ENCODE results near the gene KCNH4. TPM values are rescaled to one million over a fixed set of nuclear protein-coding genes. Genes with fewer than 3 reads are reported as not detected.
"Not testable (repeated sequence)": the region's sequence is repeated elsewhere in the genome, so short reads cannot be mapped to it uniquely, and the experiment has no call there.

The KCNH4 gene
- total RNA-seq, 4 donors from 2014 or later = 0.47 to 0.80 TPM; not detected in 2

DNA sequence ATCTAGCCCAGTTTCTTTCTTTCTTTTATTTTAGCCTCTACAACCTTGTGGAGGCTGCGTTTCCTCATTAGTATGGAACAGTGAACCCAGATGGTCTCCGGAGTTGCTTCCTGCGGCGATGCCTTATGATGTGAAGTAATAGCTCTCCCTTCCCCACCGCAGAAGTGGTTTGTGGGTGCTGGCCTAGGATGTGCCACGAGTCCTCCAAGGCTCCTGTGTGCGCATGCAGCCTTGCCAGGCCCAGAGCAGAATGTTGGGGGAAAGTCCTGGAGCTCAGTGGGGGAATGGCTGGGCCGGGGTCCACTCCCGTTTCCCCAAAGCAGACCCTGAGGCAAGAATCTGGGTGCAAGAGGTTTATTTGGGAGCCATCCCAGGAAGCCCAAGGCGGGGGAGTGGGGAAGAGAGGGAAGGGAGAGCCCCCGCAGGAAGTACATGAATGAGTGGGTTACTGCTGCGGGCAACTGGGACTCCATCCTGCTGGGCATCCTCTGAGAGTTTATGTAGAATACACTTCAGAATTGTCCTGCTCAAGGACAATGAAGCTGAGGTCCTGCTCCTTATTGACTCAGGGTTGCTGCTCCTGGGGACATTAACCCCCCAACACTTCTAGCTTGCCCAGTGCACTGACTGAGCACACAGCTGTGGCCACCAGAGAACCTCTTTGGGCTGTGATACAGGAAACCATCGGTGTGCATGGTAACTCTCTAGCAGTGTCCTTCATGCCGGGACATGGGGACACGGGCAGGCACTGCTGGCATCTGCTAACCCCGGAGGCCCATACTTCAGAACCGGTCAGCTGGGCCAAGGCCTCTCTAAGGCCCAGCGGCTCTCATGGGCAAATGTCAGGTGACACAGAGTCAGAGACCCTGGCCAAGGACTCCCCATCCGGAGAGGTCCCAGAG, 8.1 kb upstream of the KCNH4 start:
- H3K27me3 ChIP-seq = no peaks in the 10 kb centered on the region
- H3K4me1 ChIP-seq = peaks cover 0 to 22% (median 13%) of the 10 kb centered on the region in 4 donors
- H3K36me3 ChIP-seq = no peaks in the 10 kb centered on the region
- TF ChIP-seq, protein P1, sequence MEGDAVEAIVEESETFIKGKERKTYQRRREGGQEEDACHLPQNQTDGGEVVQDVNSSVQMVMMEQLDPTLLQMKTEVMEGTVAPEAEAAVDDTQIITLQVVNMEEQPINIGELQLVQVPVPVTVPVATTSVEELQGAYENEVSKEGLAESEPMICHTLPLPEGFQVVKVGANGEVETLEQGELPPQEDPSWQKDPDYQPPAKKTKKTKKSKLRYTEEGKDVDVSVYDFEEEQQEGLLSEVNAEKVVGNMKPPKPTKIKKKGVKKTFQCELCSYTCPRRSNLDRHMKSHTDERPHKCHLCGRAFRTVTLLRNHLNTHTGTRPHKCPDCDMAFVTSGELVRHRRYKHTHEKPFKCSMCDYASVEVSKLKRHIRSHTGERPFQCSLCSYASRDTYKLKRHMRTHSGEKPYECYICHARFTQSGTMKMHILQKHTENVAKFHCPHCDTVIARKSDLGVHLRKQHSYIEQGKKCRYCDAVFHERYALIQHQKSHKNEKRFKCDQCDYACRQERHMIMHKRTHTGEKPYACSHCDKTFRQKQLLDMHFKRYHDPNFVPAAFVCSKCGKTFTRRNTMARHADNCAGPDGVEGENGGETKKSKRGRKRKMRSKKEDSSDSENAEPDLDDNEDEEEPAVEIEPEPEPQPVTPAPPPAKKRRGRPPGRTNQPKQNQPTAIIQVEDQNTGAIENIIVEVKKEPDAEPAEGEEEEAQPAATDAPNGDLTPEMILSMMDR (IDR thresholded peaks at IDR 0.05) = no peak
- no peak overlapping the region for H3K27ac ChIP-seq
- H3K9me3 ChIP-seq = no peaks in the 10 kb centered on the region
- H3K4me3 ChIP-seq = no peak overlapping the region
- no peak for DNase-seq

DNA sequence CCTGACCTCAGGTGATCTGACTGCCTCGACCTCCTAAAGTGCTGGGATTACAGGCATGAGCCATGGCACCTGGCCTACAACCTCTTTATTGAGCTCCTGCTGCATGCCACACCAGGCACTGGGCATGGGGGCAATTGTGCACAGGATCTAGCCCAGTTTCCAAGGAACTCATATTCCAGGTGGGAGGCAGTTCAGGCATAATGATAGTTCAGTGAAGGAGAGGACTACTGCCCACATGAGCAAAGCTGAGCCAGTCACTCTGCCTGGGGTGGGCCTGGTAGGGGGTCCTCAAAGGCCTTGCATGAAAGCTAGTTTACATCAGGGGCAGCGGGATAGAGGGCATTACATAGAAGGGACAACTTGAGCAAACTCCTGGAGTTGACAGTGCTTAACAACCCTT, 6.9 kb upstream of the KCNH4 start:
- H3K4me3 ChIP-seq = no peak overlapping the region
- no peak for DNase-seq
- peaks cover 0 to 22% (median 8%) of the 10 kb centered on the region in 4 donors for H3K4me1 ChIP-seq
- H3K27ac ChIP-seq = no peak overlapping the region
- H3K27me3 ChIP-seq = no peaks in the 10 kb centered on the region
- no peaks in the 10 kb centered on the region for H3K36me3 ChIP-seq
- TF ChIP-seq, protein P1 (IDR thresholded peaks at IDR 0.05) = no peak
- no peak for TF ChIP-seq POLR2A (IDR thresholded peaks at IDR 0.05)
- H3K9me3 ChIP-seq = no peaks in the 10 kb centered on the region

DNA sequence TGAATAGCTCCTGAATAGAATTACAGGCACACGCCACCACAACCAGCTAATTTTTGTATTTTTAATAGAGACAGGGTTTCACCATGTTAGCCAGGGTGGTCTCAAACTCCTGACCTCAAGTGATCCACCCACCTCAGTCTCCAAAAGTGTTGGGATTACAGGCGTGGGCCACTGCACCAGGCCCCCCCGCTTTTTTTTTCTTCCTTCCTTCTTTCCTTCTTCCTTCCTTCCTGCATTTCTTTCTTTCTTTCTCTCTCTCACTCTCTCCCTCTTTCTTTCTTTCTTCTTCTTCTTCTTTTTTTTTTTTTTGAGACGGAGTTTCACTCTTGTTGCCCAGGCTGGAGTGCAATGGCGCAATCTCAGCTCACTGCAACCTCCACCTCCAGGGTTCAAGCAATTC, 5.2 kb upstream of the KCNH4 start:
- H3K27me3 ChIP-seq, DNase-seq, H3K36me3 ChIP-seq, H3K9me3 ChIP-seq, H3K4me3 ChIP-seq, H3K27ac ChIP-seq: not testable (repeated sequence)
- H3K4me1 ChIP-seq = peaks cover 0 to 29% (median 9%) of the 10 kb centered on the region in 4 donors

DNA sequence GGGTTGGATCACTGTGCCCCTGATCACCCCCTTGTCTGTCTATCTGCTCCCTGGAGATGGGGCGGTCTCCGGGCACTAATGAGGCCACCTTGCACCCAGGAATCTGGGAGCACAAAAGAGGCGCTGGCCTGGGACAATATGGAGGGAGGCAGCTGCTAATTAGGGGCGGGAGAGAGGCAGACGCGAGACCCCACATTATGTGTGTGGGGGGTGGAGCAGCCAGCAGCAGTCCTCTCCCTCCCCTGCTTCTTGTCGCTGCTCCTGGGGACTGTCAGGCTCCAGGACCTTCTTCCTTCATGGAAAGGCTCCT, 4.6 kb upstream of the KCNH4 start:
- H3K9me3 ChIP-seq = no peaks in the 10 kb centered on the region
- no peak for DNase-seq
- no peak overlapping the region for H3K27ac ChIP-seq
- no peaks in the 10 kb centered on the region for H3K36me3 ChIP-seq
- H3K27me3 ChIP-seq = peaks cover 0 to 6% of the 10 kb centered on the region in 2 donors
- H3K4me1 ChIP-seq = peaks cover 0 to 36% (median 15%) of the 10 kb centered on the region in 4 donors
- TF ChIP-seq POLR2A (IDR thresholded peaks at IDR 0.05) = no peak
- TF ChIP-seq, protein P1 (IDR thresholded peaks at IDR 0.05) = no peak
- no peak overlapping the region for H3K4me3 ChIP-seq

DNA sequence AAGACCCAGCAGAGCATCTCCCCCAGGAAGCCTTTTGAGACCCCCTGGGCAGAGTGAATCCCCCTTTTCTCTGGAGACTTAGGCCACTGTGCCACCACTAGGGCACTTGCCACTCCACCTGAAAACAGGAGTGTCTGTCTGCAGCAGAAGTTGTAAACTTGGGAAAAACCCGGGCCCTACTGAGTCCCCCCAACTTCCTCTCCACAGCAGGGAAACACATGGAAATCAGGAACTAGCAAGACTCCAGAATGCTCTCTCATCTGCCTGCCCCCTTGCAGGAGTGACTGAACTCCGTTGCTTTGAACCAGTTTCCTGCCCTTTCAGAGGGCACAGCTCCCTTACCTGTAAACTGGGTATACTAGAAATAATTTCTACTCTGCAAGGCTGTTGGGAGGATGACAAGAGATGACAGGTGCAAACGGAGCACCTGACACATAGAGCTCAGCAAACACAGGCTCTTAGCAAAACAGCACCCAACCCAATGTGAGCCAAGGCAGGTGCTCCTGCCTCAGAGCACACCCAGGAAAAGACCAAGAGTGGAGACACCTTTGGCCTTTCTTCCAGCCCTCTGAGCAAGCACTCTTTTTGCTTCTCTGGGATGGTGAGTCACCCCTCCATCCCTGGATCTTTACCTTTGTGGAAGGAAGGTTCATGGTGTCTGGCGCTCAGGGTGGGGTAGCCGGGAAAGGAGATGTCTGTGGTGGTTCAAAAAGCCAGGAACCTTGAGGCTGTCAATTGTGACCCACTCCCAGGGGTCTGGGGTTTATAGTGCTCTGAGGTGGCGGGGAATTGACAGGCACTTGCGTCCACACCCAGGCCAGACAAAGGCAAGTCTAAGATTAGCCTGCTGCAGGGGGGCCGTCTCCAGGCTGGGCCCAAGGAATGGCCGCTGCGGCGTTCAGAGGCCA, 4.0 kb upstream of the KCNH4 start, which contains the start of gene HCRT:
Gene HCRT, minus strand, starts transcription at position 740 of the 908 bp plus-strand sequence. Its CDS starts 87 bp downstream, at position 653.
- H3K27ac ChIP-seq = peak within 1 kb of the TSS; percentile 70 to 88 (median 85)

More for the DNA sequence above, 4.0 kb upstream of the KCNH4 start, which contains the start of gene HCRT:
- TF ChIP-seq, protein P1 (IDR thresholded peaks at IDR 0.05) = no peak
- TF ChIP-seq POLR2A (IDR thresholded peaks at IDR 0.05) = no peak
- no peaks in the 10 kb centered on the region for H3K9me3 ChIP-seq
- H3K36me3 ChIP-seq = no peaks in the 10 kb centered on the region
- H3K4me1 ChIP-seq = peaks cover 0 to 39% (median 19%) of the 10 kb centered on the region in 4 donors
- H3K27me3 ChIP-seq = peaks cover 0 to 12% of the 10 kb centered on the region in 2 donors
- no peak for DNase-seq
- peak within 1 kb of the TSS; percentile 48 to 64 (median 60) for H3K4me3 ChIP-seq

Measured in Peyer's patch (tissue), 4 donors.